ENCODE results near the gene RCC1.

DNA sequence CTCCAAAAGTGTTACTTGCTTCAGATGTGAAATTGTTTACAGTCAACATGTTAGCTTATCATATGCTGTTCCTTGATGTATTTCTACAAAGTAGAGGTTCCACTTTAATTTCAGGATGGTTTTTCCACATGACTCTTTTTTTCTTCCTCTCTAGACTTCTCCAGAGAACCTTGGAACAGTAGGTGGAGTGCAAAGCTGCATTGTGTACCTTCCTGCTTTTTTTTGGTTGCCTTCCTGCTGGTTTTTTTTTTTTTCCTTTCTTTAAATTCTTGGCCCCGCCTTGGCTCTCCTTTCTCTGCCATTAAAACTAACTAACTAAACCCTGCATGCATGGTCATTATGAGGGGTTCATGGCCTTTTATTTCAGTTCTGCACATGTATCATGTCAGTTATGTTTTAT, 48.2 kb upstream of the RCC1 start:
- TF ChIP-seq, protein P1, sequence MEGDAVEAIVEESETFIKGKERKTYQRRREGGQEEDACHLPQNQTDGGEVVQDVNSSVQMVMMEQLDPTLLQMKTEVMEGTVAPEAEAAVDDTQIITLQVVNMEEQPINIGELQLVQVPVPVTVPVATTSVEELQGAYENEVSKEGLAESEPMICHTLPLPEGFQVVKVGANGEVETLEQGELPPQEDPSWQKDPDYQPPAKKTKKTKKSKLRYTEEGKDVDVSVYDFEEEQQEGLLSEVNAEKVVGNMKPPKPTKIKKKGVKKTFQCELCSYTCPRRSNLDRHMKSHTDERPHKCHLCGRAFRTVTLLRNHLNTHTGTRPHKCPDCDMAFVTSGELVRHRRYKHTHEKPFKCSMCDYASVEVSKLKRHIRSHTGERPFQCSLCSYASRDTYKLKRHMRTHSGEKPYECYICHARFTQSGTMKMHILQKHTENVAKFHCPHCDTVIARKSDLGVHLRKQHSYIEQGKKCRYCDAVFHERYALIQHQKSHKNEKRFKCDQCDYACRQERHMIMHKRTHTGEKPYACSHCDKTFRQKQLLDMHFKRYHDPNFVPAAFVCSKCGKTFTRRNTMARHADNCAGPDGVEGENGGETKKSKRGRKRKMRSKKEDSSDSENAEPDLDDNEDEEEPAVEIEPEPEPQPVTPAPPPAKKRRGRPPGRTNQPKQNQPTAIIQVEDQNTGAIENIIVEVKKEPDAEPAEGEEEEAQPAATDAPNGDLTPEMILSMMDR (IDR thresholded peaks at IDR 0.05) = no peak
- TF ChIP-seq POLR2A (IDR thresholded peaks at IDR 0.05) = no peak
